ENCODE measurements around the gene FAHD1.

DNA sequence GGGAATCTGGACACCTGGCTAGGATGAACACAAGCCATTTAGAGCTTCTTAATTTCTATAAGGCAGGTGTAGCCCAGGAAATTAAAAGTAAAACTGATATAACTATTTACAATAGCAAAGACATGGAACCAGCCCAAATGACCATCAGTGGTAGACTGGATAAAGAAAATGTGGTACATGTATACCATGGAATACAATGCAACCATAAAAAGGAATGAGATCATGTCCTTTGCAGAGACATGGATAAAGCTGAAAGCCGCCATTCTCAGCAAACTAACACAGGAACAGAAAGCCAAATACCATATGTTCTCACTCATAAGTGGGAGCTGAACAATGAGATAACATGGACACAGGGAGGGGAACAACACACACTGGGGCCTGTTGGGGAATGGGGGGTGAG is 19.4 kb downstream of the FAHD1 start:
- TF ChIP-seq, protein P1, sequence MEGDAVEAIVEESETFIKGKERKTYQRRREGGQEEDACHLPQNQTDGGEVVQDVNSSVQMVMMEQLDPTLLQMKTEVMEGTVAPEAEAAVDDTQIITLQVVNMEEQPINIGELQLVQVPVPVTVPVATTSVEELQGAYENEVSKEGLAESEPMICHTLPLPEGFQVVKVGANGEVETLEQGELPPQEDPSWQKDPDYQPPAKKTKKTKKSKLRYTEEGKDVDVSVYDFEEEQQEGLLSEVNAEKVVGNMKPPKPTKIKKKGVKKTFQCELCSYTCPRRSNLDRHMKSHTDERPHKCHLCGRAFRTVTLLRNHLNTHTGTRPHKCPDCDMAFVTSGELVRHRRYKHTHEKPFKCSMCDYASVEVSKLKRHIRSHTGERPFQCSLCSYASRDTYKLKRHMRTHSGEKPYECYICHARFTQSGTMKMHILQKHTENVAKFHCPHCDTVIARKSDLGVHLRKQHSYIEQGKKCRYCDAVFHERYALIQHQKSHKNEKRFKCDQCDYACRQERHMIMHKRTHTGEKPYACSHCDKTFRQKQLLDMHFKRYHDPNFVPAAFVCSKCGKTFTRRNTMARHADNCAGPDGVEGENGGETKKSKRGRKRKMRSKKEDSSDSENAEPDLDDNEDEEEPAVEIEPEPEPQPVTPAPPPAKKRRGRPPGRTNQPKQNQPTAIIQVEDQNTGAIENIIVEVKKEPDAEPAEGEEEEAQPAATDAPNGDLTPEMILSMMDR (conservative IDR thresholded peaks at IDR 0.05 in 1 of 2, IDR thresholded peaks at IDR 0.05 in 1 of 2; ENCODE audit: low read depth in 1 of 2, low read length in 2 of 2), result no peak
- TF ChIP-seq EZH2 (IDR thresholded peaks at IDR 0.05; ENCODE audit: low read length, missing control alignments), result no peak
